Upper lobe of left lung (tissue), 4 donors: ENCODE data around the gene CDH13.

Source experiments
- CTCF ChIP-seq, 6 experiments: fragments of 450-650 bp in 4 of 6; fragments of 200-600 bp in 2 of 6; sonication (generic) in 2 of 6; IDR thresholded peaks; one replicate each; pipeline ENCODE4 v1.5.1; 2016 to 2019; ENCODE audit warnings: antibody characterized with exemption in 6 of 6
- EP300 ChIP-seq, 4 donors: sonication (generic); formaldehyde crosslinking; IDR thresholded peaks; one replicate each; pipeline ENCODE4 v1.5.1; 2017; ENCODE audit warnings: antibody characterized with exemption in 4 of 4, control low read depth in 2 of 4
- POLR2A ChIP-seq, 4 donors: fragments of 450-650 bp; IDR thresholded peaks; one replicate each; pipeline ENCODE4 v1.5.1; 2016 to 2017; ENCODE audit warnings: antibody characterized with exemption in 4 of 4, mild to moderate bottlenecking in 2 of 4

GRCh38 chr16:83100679-83101078 is 473.9 kb downstream of the CDH13 start:
- TF ChIP-seq CTCF (IDR thresholded peaks at IDR 0.05) (no peak), POLR2A (IDR thresholded peaks at IDR 0.05) (no peak), EP300 (IDR thresholded peaks at IDR 0.05) (no peak)
